K562 (cell line): ENCODE results near the gene IMMP2L. TPM values are rescaled to one million over a fixed set of nuclear protein-coding genes. Genes with fewer than 3 reads are reported as not detected.

Experiments used
- ATAC-seq: fragments of 200-7000 bp; cut with Tn5 transposase; 3 replicates; pipeline ENCODE4 v1.9.1; 2020; ENCODE audit warnings: moderate library complexity
- BruUV-seq: library from RNA; stranded (reverse); fragments of 400-500 nt; replicated peaks from 2 replicates; lab custom pipeline; 2021; lab: Mats Ljungman, UMichigan
- CTCF ChIA-PET: fragments of 300-600 bp; formaldehyde crosslinking; extraction: SDS; loops from one replicate; lab custom pipeline; 2021; ENCODE audit warnings: low intra/inter-chr PET ratio; lab: Yijun Ruan, JAX
- POLR2A ChIA-PET: fragments of 300-600, 350-650 bp; sonication (Branson Sonifier 250); formaldehyde crosslinking; extraction: SDS; loops from one replicate; lab custom pipeline; 2021; ENCODE audit warnings: antibody characterized with exemption, inconsistent platforms; lab: Yijun Ruan, JAX
- DNase-seq, 4 experiments: peaks; one replicate each; pipeline versions ENCODE4 v3.0.0 to v3.0.0-alpha.2; 2011 to 2018; ENCODE audit warnings: low spot score in 3 of 4, mixed read lengths in 3 of 4; ENCODE audit errors: extremely low read depth in 1 of 4
- FAIRE-seq: peaks from 2 replicates; lab custom pipeline; 2011; peaks lifted over from hg19 to GRCh38; lab: Jason Lieb, UNC
- H2AFZ ChIP-seq: 2 replicates; pipeline ENCODE4 v1.6.0; 2011; ENCODE audit warnings: low read depth, low read length, control low read depth, inconsistent platforms
- H3K27ac ChIP-seq: fragments of 200-600 bp; 3 replicates; pipeline ENCODE4 v1.8.0; 2011; ENCODE audit warnings: low read depth, mild to moderate bottlenecking, control low read depth, inconsistent platforms, low read length, moderate library complexity, mixed read lengths; ENCODE audit errors: extremely low read depth
- H3K27me3 ChIP-seq, 2 experiments: fragments of 300-600 bp in 1 of 2; 2 replicates in 1 of 2; 3 replicates in 1 of 2; pipeline versions ENCODE4 v1.6.0 to v1.8.0; 2011; ENCODE audit warnings: inconsistent platforms in 2 of 2, low read length in 2 of 2, mild to moderate bottlenecking in 1 of 2, mixed read lengths in 1 of 2, moderate library complexity in 1 of 2; ENCODE audit not compliant: control insufficient read depth in 2 of 2, insufficient read depth in 2 of 2
- H3K36me3 ChIP-seq: fragments of 300-600 bp; 3 replicates; pipeline ENCODE4 v1.8.0; 2011; ENCODE audit warnings: mild to moderate bottlenecking, low read length, inconsistent platforms; ENCODE audit not compliant: control insufficient read depth, insufficient read depth
- H3K4me1 ChIP-seq, 2 experiments: fragments of 200-600 bp in 1 of 2; replicated peaks in 1 of 2; 2 replicates in 1 of 2; 3 replicates in 1 of 2; pipeline versions ENCODE4 v1.5.1 to v1.8.0; 2011; ENCODE audit warnings: inconsistent platforms in 2 of 2, low read length in 2 of 2, mild to moderate bottlenecking in 1 of 2, mixed read lengths in 1 of 2, moderate library complexity in 1 of 2; ENCODE audit not compliant: control insufficient read depth in 2 of 2, insufficient read depth in 2 of 2
- H3K4me2 ChIP-seq: 2 replicates; pipeline ENCODE4 v1.6.1; 2011; ENCODE audit warnings: low read length, control low read depth, inconsistent platforms, mixed read lengths; ENCODE audit not compliant: insufficient read depth
- H3K4me3 ChIP-seq: fragments of 200-600 bp; sonication (generic), shearing (Covaris generic); 2 replicates; pipeline ENCODE4 v1.5.1; 2016; ENCODE audit warnings: control low read depth, inconsistent platforms
- H3K79me2 ChIP-seq: fragments of 200-600 bp; 3 replicates; pipeline ENCODE4 v1.8.0; 2011; ENCODE audit warnings: low read length, inconsistent platforms; ENCODE audit not compliant: control insufficient read depth, insufficient read depth
- H3K9ac ChIP-seq, 2 experiments: 2 replicates each; pipeline versions ENCODE4 v1.6.0 to v1.6.1; 2011; ENCODE audit warnings: low read depth in 2 of 2, low read length in 2 of 2, control low read depth in 1 of 2, inconsistent platforms in 1 of 2, mild to moderate bottlenecking in 1 of 2, mixed read lengths in 1 of 2; ENCODE audit not compliant: insufficient read depth in 1 of 2
- H3K9me1 ChIP-seq: one replicate; pipeline ENCODE4 v1.6.0; 2011; ENCODE audit warnings: inconsistent platforms, mild to moderate bottlenecking, low read length, moderate library complexity; ENCODE audit not compliant: control insufficient read depth, insufficient read depth
- H3K9me3 ChIP-seq: replicated peaks from 2 replicates; pipeline ENCODE4 v1.5.1; 2011; ENCODE audit warnings: low read depth, low read length, inconsistent platforms; ENCODE audit not compliant: control insufficient read depth, insufficient read depth
- H4K20me1 ChIP-seq: replicated peaks from 2 replicates; pipeline ENCODE4 v1.6.1; 2011; ENCODE audit warnings: low read length, inconsistent platforms, mixed read lengths; ENCODE audit not compliant: control insufficient read depth, insufficient read depth
- C11orf30 ChIP-seq: fragments of 450-650 bp; IDR thresholded peaks from 2 replicates; pipeline ENCODE4 v1.6.1; 2016; ENCODE audit warnings: low read depth, mild to moderate bottlenecking
- CBFB ChIP-seq: sonication (generic); formaldehyde crosslinking; IDR thresholded peaks from 2 replicates; pipeline ENCODE4 v1.4.0; 2020; ENCODE audit warnings: mild to moderate bottlenecking, missing genetic modification reagents
- CEBPB ChIP-seq: fragments of 450-650 bp; IDR thresholded peaks from 2 replicates; pipeline ENCODE4 v1.6.1; 2016; ENCODE audit warnings: missing genetic modification characterization, missing compliant biosample characterization
- CHD2 ChIP-seq: IDR thresholded peaks from 2 replicates; pipeline ENCODE4 v1.6.1; 2011; ENCODE audit warnings: low read depth, low read length
- HDGF ChIP-seq: fragments of 450-650 bp; IDR thresholded peaks from 2 replicates; pipeline ENCODE4 v1.6.1; 2016
- HSF4 ChIP-seq: fragments of 250-450 bp; sonication (Bioruptor Pico); IDR thresholded peaks from 2 replicates; pipeline ENCODE4 v2.1.2; 2022; ENCODE audit warnings: mild to moderate bottlenecking, moderate library complexity, borderline replicate concordance
- MAFF ChIP-seq: IDR thresholded peaks from 2 replicates; pipeline ENCODE4 v1.6.1; 2012; ENCODE audit warnings: low read length, improper control_type of control experiment
- MIER1 ChIP-seq: fragments of 450-650 bp; IDR thresholded peaks from 2 replicates; pipeline ENCODE4 v1.6.1; 2016; ENCODE audit warnings: antibody characterized with exemption, mild to moderate bottlenecking, low read depth
- MTA3 ChIP-seq: fragments of 450-650 bp; formaldehyde crosslinking; IDR thresholded peaks from 2 replicates; pipeline ENCODE4 v1.6.1; 2017; ENCODE audit warnings: mild to moderate bottlenecking, borderline replicate concordance
- NFATC3 ChIP-seq: fragments of 450-650 bp; IDR thresholded peaks from 2 replicates; pipeline ENCODE4 v1.6.1; 2017; ENCODE audit warnings: mild to moderate bottlenecking
- NR0B1 ChIP-seq: fragments of 450-650 bp; IDR thresholded peaks from one replicate; pipeline ENCODE4 v1.6.1; 2018; ENCODE audit warnings: mild to moderate bottlenecking, moderate library complexity; ENCODE audit not compliant: partially characterized antibody
- POLR2B ChIP-seq: fragments of 450-650 bp; IDR thresholded peaks from 2 replicates; pipeline ENCODE4 v1.6.1; 2018; ENCODE audit warnings: low read depth; ENCODE audit not compliant: partially characterized antibody
- POLR2G ChIP-seq: fragments of 200-400 bp; formaldehyde crosslinking; IDR thresholded peaks from 2 replicates; pipeline ENCODE4 v1.6.1; 2017; ENCODE audit warnings: low read depth, mild to moderate bottlenecking, antibody characterized with exemption, low read length, moderate library complexity
- SAFB2 ChIP-seq: fragments of 200-400 bp; formaldehyde crosslinking; IDR thresholded peaks from 2 replicates; pipeline ENCODE4 v1.6.1; 2018; ENCODE audit warnings: borderline replicate concordance, low read length, low read depth, moderate library complexity; ENCODE audit not compliant: severe bottlenecking
- SIN3B ChIP-seq: fragments of 450-650 bp; IDR thresholded peaks from 2 replicates; pipeline ENCODE4 v1.6.1; 2017; ENCODE audit warnings: low read depth, mild to moderate bottlenecking, moderate library complexity
- SIX5 ChIP-seq, 2 experiments: IDR thresholded peaks; 2 replicates each; pipeline ENCODE4 v1.6.1; 2011; ENCODE audit warnings: low read length in 2 of 2, borderline replicate concordance in 1 of 2, low read depth in 1 of 2, mild to moderate bottlenecking in 1 of 2, moderate library complexity in 1 of 2; ENCODE audit not compliant: insufficient read depth in 1 of 2
- TCFL5 ChIP-seq: fragments of 250-450 bp; sonication (Bioruptor Pico); conservative IDR thresholded peaks from 2 replicates; pipeline ENCODE4 v1.6.1; 2021; ENCODE audit warnings: mild to moderate bottlenecking, moderate library complexity, matching md5 sums
- ZNF12 ChIP-seq: sonication (generic); formaldehyde crosslinking; IDR thresholded peaks from 2 replicates; pipeline ENCODE4 v1.4.0; 2020; ENCODE audit warnings: mild to moderate bottlenecking, missing genetic modification reagents
- WGBS: fragments of 100-300 bp; shearing (Covaris generic); methylation state at CpG from one replicate; pipeline ENCODE4 v1.1.6; 2016; ENCODE audit warnings: low coverage, mixed read lengths; ENCODE audit not compliant: insufficient coverage; ENCODE audit errors: missing lambda C conversion rate; 5-methylcytosine and 5-hydroxymethylcytosine counted together
- in situ Hi-C: fragments of 300-500 bp; cut with MboI; formaldehyde crosslinking; loops from 4 replicates; pipeline ENCODE4 v1.15.0; 2018; ENCODE audit warnings: inconsistent platforms, mixed read lengths
- intact Hi-C: fragments of 100-400 bp; cut with micrococcal nuclease; formaldehyde crosslinking; loops from 2 replicates; pipeline ENCODE4 v1.14.2; 2022
- polyA plus RNA-seq, 8 experiments: library from polyadenylated mRNA; depleted of rRNA in 4 of 8; stranded (reverse) in 5 of 8; unstranded in 3 of 8; fragments of >200 nt; fragmentation: Nextera tagmentation in 2 of 8; fragmentation: Illumina TruSeq in 1 of 8; extraction: Ambion mirVana in 2 of 8; extraction: Trizol in 1 of 8; gene quantifications; 2 replicates each; pipeline versions ENCODE4 v1.2.1 to v1.2.3, GENCODE V29; 2011 to 2014; ENCODE audit warnings: inconsistent platforms in 1 of 8, missing spikeins in 1 of 8
- total RNA-seq, 7 experiments: library from RNA; depleted of rRNA in 6 of 7; stranded (reverse); fragments of >200 nt in 6 of 7; fragmentation: Illumina TruSeq in 2 of 7; extraction: Trizol in 2 of 7; gene quantifications; 2 replicates each; pipeline versions ENCODE4 v1.2.1 to v1.2.3, GENCODE V29; 2011 to 2021; ENCODE audit warnings: low replicate concordance in 1 of 7
- TF ChIP-seq, protein P1 (sequence below): fragments of 450-650 bp; IDR thresholded peaks from 2 replicates; pipeline ENCODE4 v1.6.1; 2016; ENCODE audit warnings: borderline replicate concordance
- TF ChIP-seq, protein P2 (sequence below): sonication (generic); formaldehyde crosslinking; IDR thresholded peaks from 2 replicates; pipeline ENCODE4 v1.8.0; 2022; ENCODE audit warnings: missing genetic modification reagents, mild to moderate bottlenecking, moderate library complexity, borderline replicate concordance

IMMP2L gene
- total and polyA plus RNA-seq, 9 of the 15 experiments (the other 6 are each of a cell fraction or from before 2014, with no cell fraction given): 29.7 to 116 (median 53.0) TPM

DNA sequence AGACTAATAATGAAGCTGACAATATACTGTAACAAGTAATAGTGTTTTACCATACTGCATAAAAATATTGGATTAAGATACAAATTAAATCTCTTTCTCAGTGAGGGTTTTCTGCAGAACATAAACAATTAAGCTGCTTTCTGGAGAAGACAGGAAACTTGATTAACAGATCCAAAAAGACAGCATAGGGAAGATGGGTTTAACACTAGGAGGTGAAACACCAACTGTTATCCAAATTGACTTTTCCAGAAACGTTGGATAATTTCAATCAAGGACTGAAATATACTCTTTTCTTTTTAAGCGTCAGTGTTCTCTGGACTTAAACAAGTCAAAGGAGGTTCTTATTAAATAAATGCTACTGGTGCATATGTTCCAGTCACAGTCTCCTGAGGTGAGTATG, 45.3 kb upstream of the IMMP2L start (continued):
- no peak for TF ChIP-seq SIN3B
- TF ChIP-seq, protein P1, sequence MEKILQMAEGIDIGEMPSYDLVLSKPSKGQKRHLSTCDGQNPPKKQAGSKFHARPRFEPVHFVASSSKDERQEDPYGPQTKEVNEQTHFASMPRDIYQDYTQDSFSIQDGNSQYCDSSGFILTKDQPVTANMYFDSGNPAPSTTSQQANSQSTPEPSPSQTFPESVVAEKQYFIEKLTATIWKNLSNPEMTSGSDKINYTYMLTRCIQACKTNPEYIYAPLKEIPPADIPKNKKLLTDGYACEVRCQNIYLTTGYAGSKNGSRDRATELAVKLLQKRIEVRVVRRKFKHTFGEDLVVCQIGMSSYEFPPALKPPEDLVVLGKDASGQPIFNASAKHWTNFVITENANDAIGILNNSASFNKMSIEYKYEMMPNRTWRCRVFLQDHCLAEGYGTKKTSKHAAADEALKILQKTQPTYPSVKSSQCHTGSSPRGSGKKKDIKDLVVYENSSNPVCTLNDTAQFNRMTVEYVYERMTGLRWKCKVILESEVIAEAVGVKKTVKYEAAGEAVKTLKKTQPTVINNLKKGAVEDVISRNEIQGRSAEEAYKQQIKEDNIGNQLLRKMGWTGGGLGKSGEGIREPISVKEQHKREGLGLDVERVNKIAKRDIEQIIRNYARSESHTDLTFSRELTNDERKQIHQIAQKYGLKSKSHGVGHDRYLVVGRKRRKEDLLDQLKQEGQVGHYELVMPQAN: no peak
- no peak for TF ChIP-seq NR0B1
- no peak for TF ChIP-seq CHD2
- TF ChIP-seq MAFF: no peak
- no peak for TF ChIP-seq POLR2B

DNA sequence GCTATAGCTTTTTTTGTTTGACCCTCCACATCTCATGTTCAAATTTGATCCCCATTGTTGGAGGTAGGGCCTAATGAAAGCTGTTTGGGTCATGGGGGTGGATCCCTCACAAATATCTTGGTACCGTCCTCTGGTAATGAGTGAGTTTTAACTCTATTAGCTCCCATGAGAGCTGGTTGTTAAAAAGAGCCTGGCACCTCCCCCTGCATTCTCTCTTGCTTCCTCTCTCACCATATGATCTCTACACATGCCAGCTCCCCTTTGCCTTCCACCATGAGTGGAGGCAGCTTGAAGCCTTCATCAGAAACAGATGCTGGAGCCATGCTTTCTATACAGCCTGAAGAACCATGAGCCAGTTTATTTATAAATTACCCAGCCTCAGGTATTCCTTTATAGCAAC, 43.0 kb upstream of the IMMP2L start:
- H3K4me2 ChIP-seq: no peak overlapping the region
- POLR2A ChIA-PET: interaction anchor here (0.6 to 0.7 kb wide), 3 partner anchors 59 to 569 kb away, joined by 3 read pairs; no protein-coding TSS in a partner anchor
- no TSS peak for BruUV-seq
- H3K9ac ChIP-seq: no peak overlapping the region
- ATAC-seq (no peak), DNase-seq (no peak), FAIRE-seq (no peak)
- peaks cover 0 to 6% of the 10 kb centered on the region in 2 experiments; a peak in 2 of 5 replicates for H3K27me3 ChIP-seq
- no peaks in the 10 kb centered on the region for H3K36me3 ChIP-seq
- no peaks in the 10 kb centered on the region for H3K4me1 ChIP-seq
- no peaks in the 10 kb centered on the region for H3K9me1 ChIP-seq
- H3K9me3 ChIP-seq: no peaks in the 10 kb centered on the region
- intact Hi-C loops: no loop called here
- WGBS: 4% methylated on average over 1 of the region's 1 CpG
- no peak overlapping the region for H3K27ac ChIP-seq
- no peak overlapping the region for H3K4me3 ChIP-seq
- H4K20me1 ChIP-seq: no peaks in the 10 kb centered on the region
- H3K79me2 ChIP-seq: no peaks in the 10 kb centered on the region
- CTCF ChIA-PET: no interaction called here
- in situ Hi-C loops: no loop called here
- no peak overlapping the region for H2AFZ ChIP-seq
- TF ChIP-seq TCFL5 (CRISPR knock-in tag) (no peak), SIX5 (IDR thresholded peaks at IDR 0.05; ENCODE audit: borderline replicate concordance in 1 of 2, insufficient read depth in 1 of 2, low read depth in 1 of 2, low read length in 2 of 2) (no peak), MIER1 (no peak), ZNF12 (CRISPR knock-in tag) (no peak), MTA3 (no peak), C11orf30 (no peak), CBFB (CRISPR knock-in tag) (no peak), SAFB2 (no peak), HDGF (no peak), POLR2G (no peak), HSF4 (CRISPR knock-in tag) (no peak), CEBPB (no peak), NFATC3 (no peak)
- TF ChIP-seq, protein P2, sequence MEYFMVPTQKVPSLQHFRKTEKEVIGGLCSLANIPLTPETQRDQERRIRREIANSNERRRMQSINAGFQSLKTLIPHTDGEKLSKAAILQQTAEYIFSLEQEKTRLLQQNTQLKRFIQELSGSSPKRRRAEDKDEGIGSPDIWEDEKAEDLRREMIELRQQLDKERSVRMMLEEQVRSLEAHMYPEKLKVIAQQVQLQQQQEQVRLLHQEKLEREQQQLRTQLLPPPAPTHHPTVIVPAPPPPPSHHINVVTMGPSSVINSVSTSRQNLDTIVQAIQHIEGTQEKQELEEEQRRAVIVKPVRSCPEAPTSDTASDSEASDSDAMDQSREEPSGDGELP (CRISPR knock-in tag): no peak
